Glutamatergic neuron (in vitro differentiated cells): Measurements from ENCODE around the gene DRC3. TPM values are rescaled to one million over a fixed set of nuclear protein-coding genes. Genes with fewer than 3 reads are reported as not detected.

ENCODE experiments used
- DNase-seq: peaks from one replicate; pipeline ENCODE4 v3.0.0; 2022
- H3K27ac Mint-ChIP-seq: one replicate; pipeline ENCODE4 v1.8.0; 2020; ENCODE audit warnings: mild to moderate bottlenecking, mixed read lengths, inconsistent platforms; ENCODE audit not compliant: unreplicated experiment
- H3K27me3 Mint-ChIP-seq: one replicate; pipeline ENCODE4 v1.8.0; 2020; ENCODE audit warnings: mild to moderate bottlenecking, moderate library complexity, mixed read lengths, inconsistent platforms; ENCODE audit not compliant: unreplicated experiment
- H3K36me3 Mint-ChIP-seq: one replicate; pipeline ENCODE4 v1.8.0; 2020; ENCODE audit warnings: mild to moderate bottlenecking, mixed read lengths, inconsistent platforms; ENCODE audit not compliant: unreplicated experiment
- H3K4me1 Mint-ChIP-seq: one replicate; pipeline ENCODE4 v1.8.0; 2020; ENCODE audit warnings: mild to moderate bottlenecking, low read depth, mixed read lengths, inconsistent platforms; ENCODE audit not compliant: unreplicated experiment
- H3K4me3 Mint-ChIP-seq: one replicate; pipeline ENCODE4 v1.8.0; 2020; ENCODE audit warnings: mild to moderate bottlenecking, mixed read lengths, inconsistent platforms; ENCODE audit not compliant: unreplicated experiment
- H3K9me3 Mint-ChIP-seq: one replicate; pipeline ENCODE4 v1.8.0; 2020; ENCODE audit warnings: mild to moderate bottlenecking, moderate library complexity, mixed read lengths, inconsistent platforms; ENCODE audit not compliant: unreplicated experiment
- CTCF ChIP-seq: fragments of 200-600 bp; sonication (generic); IDR thresholded peaks from one replicate; pipeline ENCODE4 v1.5.0; 2021; ENCODE audit not compliant: partially characterized antibody, unreplicated experiment
- total RNA-seq: library from RNA; stranded (reverse); fragmentation: NEBNext Ultra II Directional; extraction: Animal tissue kit (Norgen Biotek cat#: 25700); gene quantifications from one replicate; pipeline ENCODE4 v1.2.1, GENCODE V29; 2021; ENCODE audit not compliant: unreplicated experiment

Gene DRC3
- total RNA-seq, 1 donor from 2014 or later, result 0.29 TPM

- H3K9me3 Mint-ChIP-seq, result peaks cover 5% of the 10 kb centered on the region
- DNase-seq, result no peak
- no peak for TF ChIP-seq CTCF
- H3K4me1 Mint-ChIP-seq, result peaks cover 29% of the 10 kb centered on the region
- peaks cover 12% of the 10 kb centered on the region for H3K27me3 Mint-ChIP-seq
- H3K27ac Mint-ChIP-seq, result peak overlapping the region; percentile 87
- no peak overlapping the region for H3K4me3 Mint-ChIP-seq
- peaks cover 4% of the 10 kb centered on the region for H3K36me3 Mint-ChIP-seq
These were observed 43.8 kb downstream of the DRC3 start for GRCh38 chr17:18016426-18016825.

DNA sequence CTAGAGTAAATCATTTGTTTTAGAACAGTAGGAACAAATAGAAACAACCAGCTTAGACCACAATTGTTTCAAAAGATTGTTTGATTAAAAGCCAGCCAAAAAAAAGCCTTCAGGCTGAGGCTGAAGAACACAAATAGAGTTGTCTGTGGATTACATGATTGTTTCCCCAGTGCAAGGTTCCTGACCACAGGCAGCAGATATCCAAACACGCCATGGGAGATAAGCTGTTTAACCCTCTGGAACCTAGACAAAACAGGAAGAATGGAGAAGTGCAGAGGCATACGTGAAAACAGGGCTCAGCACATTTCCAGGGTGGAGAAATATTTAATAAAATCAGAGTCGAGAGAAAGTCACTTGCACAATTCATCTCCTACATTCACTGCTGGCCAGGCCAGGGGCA lies 45.3 kb downstream of the DRC3 start:
- no peak overlapping the region for H3K4me3 Mint-ChIP-seq
- H3K9me3 Mint-ChIP-seq, result peaks cover 5% of the 10 kb centered on the region
- peaks cover 12% of the 10 kb centered on the region for H3K27me3 Mint-ChIP-seq
- no peak overlapping the region for H3K27ac Mint-ChIP-seq
- peaks cover 29% of the 10 kb centered on the region for H3K4me1 Mint-ChIP-seq
- peaks cover 4% of the 10 kb centered on the region for H3K36me3 Mint-ChIP-seq
- TF ChIP-seq CTCF, result no peak
- DNase-seq, result no peak

GRCh38 chr17:18018411-18018921 lies 45.8 kb downstream of the DRC3 start:
- Mint-ChIP-seq H3K27me3 (peaks cover 10% of the 10 kb centered on the region), H3K4me1 (peaks cover 27% of the 10 kb centered on the region), H3K36me3 (peaks cover under 1% of the 10 kb centered on the region), H3K4me3 (no peak overlapping the region), H3K9me3 (peaks cover 5% of the 10 kb centered on the region), H3K27ac (no peak overlapping the region)
- TF ChIP-seq CTCF, result no peak
- DNase-seq, result no peak

DNA sequence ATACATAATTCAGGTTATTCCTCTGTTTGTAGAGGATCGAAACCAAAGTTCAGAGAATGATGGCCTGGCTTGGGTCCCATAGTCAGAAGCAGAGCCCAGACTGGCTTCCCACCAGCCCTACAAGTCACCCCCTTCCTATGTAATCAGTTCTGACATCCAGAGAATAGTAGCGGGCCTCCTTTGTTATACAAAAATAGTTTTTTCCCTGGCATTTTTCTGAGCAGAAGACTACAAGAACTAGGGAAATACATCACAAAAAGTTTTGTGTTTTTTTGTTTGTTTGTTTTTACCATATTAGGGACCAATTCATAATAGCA lies 47.1 kb downstream of the DRC3 start:
- Mint-ChIP-seq H3K4me3 (no peak overlapping the region), H3K4me1 (peaks cover 34% of the 10 kb centered on the region), H3K36me3 (no peaks in the 10 kb centered on the region), H3K9me3 (peaks cover 5% of the 10 kb centered on the region), H3K27ac (no peak overlapping the region), H3K27me3 (peaks cover 10% of the 10 kb centered on the region)
- DNase-seq, result no peak
- no peak for TF ChIP-seq CTCF

GRCh38 chr17:18020971-18021370 lies 48.3 kb downstream of the DRC3 start:
- Mint-ChIP-seq H3K27ac (no peak overlapping the region), H3K9me3 (peaks cover 5% of the 10 kb centered on the region), H3K36me3 (no peaks in the 10 kb centered on the region), H3K27me3 (peaks cover 7% of the 10 kb centered on the region), H3K4me3 (no peak overlapping the region), H3K4me1 (peaks cover 28% of the 10 kb centered on the region)
- DNase-seq, result no peak
- no peak for TF ChIP-seq CTCF
